Measurements from ENCODE around the gene POLR3GL. TPM values are rescaled to one million over a fixed set of nuclear protein-coding genes. Genes with fewer than 3 reads are reported as not detected.

Gene POLR3GL
- total RNA-seq, 2 experiments from 2014 or later: 19.8 to 27.3 TPM

GRCh38 chr1:145956361-145956760 lies 8.1 kb upstream of the POLR3GL start:
- intact Hi-C loops (cut with micrococcal nuclease; ENCODE audit: unreplicated experiment): no loop called here
- CTCF ChIA-PET (ENCODE audit: unreplicated experiment): no interaction called here
- H3K27ac ChIP-seq (ENCODE audit: low read depth, low read length, poor library complexity, severe bottlenecking): peak overlapping the region; percentile 53
- H3K4me2 ChIP-seq (ENCODE audit: low read length): peak overlapping the region; percentile 94
- H4K20me1 ChIP-seq (ENCODE audit: insufficient read depth, low read length): peaks cover 3% of the 10 kb centered on the region; the same call in 1 of the 2 replicates
- peaks cover 23% of the 10 kb centered on the region; the same call in 1 of the 2 replicates for H3K79me2 ChIP-seq (ENCODE audit: insufficient read depth, low read depth, low read length)
- peak overlapping the region; percentile 44; the same call in 1 of the 2 replicates for H2AFZ ChIP-seq (ENCODE audit: low read length)
- H3K36me3 ChIP-seq (ENCODE audit: insufficient read depth, low read length): peaks cover 13% of the 10 kb centered on the region; the same call in 1 of the 2 replicates
- H3K4me1 ChIP-seq (ENCODE audit: insufficient read depth, low read length, poor library complexity, severe bottlenecking): peaks cover 51% of the 10 kb centered on the region
- no peak for DNase-seq (ENCODE audit: low spot score)
- BruUV-seq (replicated peaks): no TSS peak
- POLR2A ChIA-PET: interaction anchor here (1.0 to 2.6 kb wide), 3 partner anchors 11 to 49 kb away, joined by 3 to 12 read pairs (median 8); partner anchors contain the start of gene TXNIP
- peak overlapping the region; percentile 86 for H3K4me3 ChIP-seq (ENCODE audit: low read depth, low read length, poor library complexity, severe bottlenecking)
- H3K9me2 ChIP-seq (ENCODE audit: insufficient read depth, low read length): no peaks in the 10 kb centered on the region
- no peaks in the 10 kb centered on the region for H3K9me3 ChIP-seq (ENCODE audit: low read length)
- TF ChIP-seq EZH2phosphoT487 (IDR thresholded peaks at IDR 0.05; ENCODE audit: borderline replicate concordance, low read depth, low read length): no peak
- TF ChIP-seq, protein P1, sequence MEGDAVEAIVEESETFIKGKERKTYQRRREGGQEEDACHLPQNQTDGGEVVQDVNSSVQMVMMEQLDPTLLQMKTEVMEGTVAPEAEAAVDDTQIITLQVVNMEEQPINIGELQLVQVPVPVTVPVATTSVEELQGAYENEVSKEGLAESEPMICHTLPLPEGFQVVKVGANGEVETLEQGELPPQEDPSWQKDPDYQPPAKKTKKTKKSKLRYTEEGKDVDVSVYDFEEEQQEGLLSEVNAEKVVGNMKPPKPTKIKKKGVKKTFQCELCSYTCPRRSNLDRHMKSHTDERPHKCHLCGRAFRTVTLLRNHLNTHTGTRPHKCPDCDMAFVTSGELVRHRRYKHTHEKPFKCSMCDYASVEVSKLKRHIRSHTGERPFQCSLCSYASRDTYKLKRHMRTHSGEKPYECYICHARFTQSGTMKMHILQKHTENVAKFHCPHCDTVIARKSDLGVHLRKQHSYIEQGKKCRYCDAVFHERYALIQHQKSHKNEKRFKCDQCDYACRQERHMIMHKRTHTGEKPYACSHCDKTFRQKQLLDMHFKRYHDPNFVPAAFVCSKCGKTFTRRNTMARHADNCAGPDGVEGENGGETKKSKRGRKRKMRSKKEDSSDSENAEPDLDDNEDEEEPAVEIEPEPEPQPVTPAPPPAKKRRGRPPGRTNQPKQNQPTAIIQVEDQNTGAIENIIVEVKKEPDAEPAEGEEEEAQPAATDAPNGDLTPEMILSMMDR (conservative IDR thresholded peaks at IDR 0.05; ENCODE audit: low read length): no peak

GRCh38 chr1:145956781-145957442 lies 7.6 kb upstream of the POLR3GL start:
- H3K4me3 ChIP-seq (ENCODE audit: low read depth, low read length, poor library complexity, severe bottlenecking): peak overlapping the region; percentile 86
- H3K27ac ChIP-seq (ENCODE audit: low read depth, low read length, poor library complexity, severe bottlenecking): peak overlapping the region; percentile 53
- ChIA-PET POLR2A (interaction anchor here (0.9 to 2.6 kb wide), 8 partner anchors 10 to 97 kb away, joined by 3 to 20 read pairs (median 10); partner anchors contain the start of genes RBM8A and TXNIP), CTCF (ENCODE audit: unreplicated experiment) (interaction anchor here (0.6 to 1.6 kb wide), 4 partner anchors 12 to 98 kb away, joined by 3 to 4 read pairs (median 4); partner anchors contain the start of gene PIAS3)
- H4K20me1 ChIP-seq (ENCODE audit: insufficient read depth, low read length): peaks cover 3% of the 10 kb centered on the region; the same call in 1 of the 2 replicates
- peak overlapping the region; percentile 44 for H2AFZ ChIP-seq (ENCODE audit: low read length)
- intact Hi-C loops (cut with micrococcal nuclease; ENCODE audit: unreplicated experiment): loop anchor here (1.0 kb wide), 1 partner anchor 25 kb away; no protein-coding TSS in a partner anchor
- peaks cover 13% of the 10 kb centered on the region; the same call in 1 of the 2 replicates for H3K36me3 ChIP-seq (ENCODE audit: insufficient read depth, low read length)
- DNase-seq (ENCODE audit: low spot score): peak; percentile 51
- H3K4me2 ChIP-seq (ENCODE audit: low read length): peak overlapping the region; percentile 94
- H3K9me3 ChIP-seq (ENCODE audit: low read length): no peaks in the 10 kb centered on the region
- H3K79me2 ChIP-seq (ENCODE audit: insufficient read depth, low read depth, low read length): peaks cover 23% of the 10 kb centered on the region; the same call in 1 of the 2 replicates
- no peak for TF ChIP-seq EZH2phosphoT487 (IDR thresholded peaks at IDR 0.05; ENCODE audit: borderline replicate concordance, low read depth, low read length)
- TF ChIP-seq, protein P1 (conservative IDR thresholded peaks at IDR 0.05; ENCODE audit: low read length): no peak; the same call in 1 of the 2 replicates
- TSS peak; percentile 62 for BruUV-seq (replicated peaks)
- peaks cover 57% of the 10 kb centered on the region for H3K4me1 ChIP-seq (ENCODE audit: insufficient read depth, low read length, poor library complexity, severe bottlenecking)
- H3K9me2 ChIP-seq (ENCODE audit: insufficient read depth, low read length): no peaks in the 10 kb centered on the region
